Measurements from ENCODE around the gene OTOA. TPM values are rescaled to one million over a fixed set of nuclear protein-coding genes. Genes with fewer than 3 reads are reported as not detected.
"Not testable (repeated sequence)": the region's sequence is repeated elsewhere in the genome, so short reads cannot be mapped to it uniquely, and the experiment has no call there.

The OTOA gene
- total and polyA plus RNA-seq, 2 donors, result 0.05 to 0.42 TPM

GRCh38 chr16:21702276-21702675 lies 38.5 kb downstream of the OTOA start:
- Histone ChIP-seq H3K4me3 (ENCODE audit: low read depth, low read length) (no peak overlapping the region), H3K27ac (ENCODE audit: low read depth) (no peak overlapping the region), H3K4me1 (ENCODE audit: insufficient read depth) (no peaks in the 10 kb centered on the region), H3K36me3 (ENCODE audit: insufficient read depth) (no peaks in the 10 kb centered on the region)
- WGBS, result 77% methylated on average over 3 of the region's 3 CpGs
- DNase-seq (ENCODE audit: extremely low spot score), result no peak

- H3K27ac ChIP-seq (ENCODE audit: low read depth), result no peak overlapping the region
- WGBS, result 47% methylated on average over 2 of the region's 2 CpGs
- H3K36me3 ChIP-seq (ENCODE audit: insufficient read depth), result no peaks in the 10 kb centered on the region
- H3K4me1 ChIP-seq (ENCODE audit: insufficient read depth), result no peaks in the 10 kb centered on the region
- H3K4me3 ChIP-seq (ENCODE audit: low read depth, low read length), result no peak overlapping the region
- no peak for DNase-seq (ENCODE audit: extremely low spot score)
These were observed 39.4 kb downstream of the OTOA start for GRCh38 chr16:21703156-21703555.

GRCh38 chr16:21703589-21704174 lies 39.9 kb downstream of the OTOA start:
- 71% methylated on average over 5 of the region's 5 CpGs for WGBS

GRCh38 chr16:21704266-21704665 lies 40.5 kb downstream of the OTOA start:
- H3K4me1 ChIP-seq (ENCODE audit: insufficient read depth), result no peaks in the 10 kb centered on the region
- DNase-seq (ENCODE audit: extremely low spot score), result no peak
- WGBS, result 90% methylated on average over 5 of the region's 5 CpGs
- no peak overlapping the region for H3K4me3 ChIP-seq (ENCODE audit: low read depth, low read length)
- no peak overlapping the region for H3K27ac ChIP-seq (ENCODE audit: low read depth)
- no peaks in the 10 kb centered on the region for H3K36me3 ChIP-seq (ENCODE audit: insufficient read depth)

More at GRCh38 chr16:21703589-21704174, 39.9 kb downstream of the OTOA start:
- Histone ChIP-seq H3K4me3 (ENCODE audit: low read depth, low read length) (no peak overlapping the region), H3K4me1 (ENCODE audit: insufficient read depth) (no peaks in the 10 kb centered on the region), H3K27ac (ENCODE audit: low read depth) (no peak overlapping the region), H3K36me3 (ENCODE audit: insufficient read depth) (no peaks in the 10 kb centered on the region)
- no peak for DNase-seq (ENCODE audit: extremely low spot score)

GRCh38 chr16:21704733-21705132 lies 41.0 kb downstream of the OTOA start:
- Histone ChIP-seq H3K4me3 (ENCODE audit: low read depth, low read length) (no peak overlapping the region), H3K27ac (ENCODE audit: low read depth) (no peak overlapping the region), H3K36me3 (ENCODE audit: insufficient read depth) (no peaks in the 10 kb centered on the region), H3K4me1 (ENCODE audit: insufficient read depth) (no peaks in the 10 kb centered on the region)
- WGBS, result 79% methylated on average over 6 of the region's 6 CpGs
- DNase-seq (ENCODE audit: extremely low spot score), result no peak

GRCh38 chr16:21708533-21709115 lies 44.9 kb downstream of the OTOA start:
- WGBS, result 6% methylated on average over 10 of the region's 10 CpGs
- Histone ChIP-seq H3K36me3 (ENCODE audit: insufficient read depth) (no peaks in the 10 kb centered on the region), H3K27ac (ENCODE audit: low read depth) (no peak overlapping the region), H3K4me1 (ENCODE audit: insufficient read depth) (no peaks in the 10 kb centered on the region), H3K4me3 (ENCODE audit: low read depth, low read length) (no peak overlapping the region)
- peak; percentile 2 for DNase-seq (ENCODE audit: extremely low spot score)

- Histone ChIP-seq H3K27ac (ENCODE audit: low read depth) (no peak overlapping the region), H3K4me3 (ENCODE audit: low read depth, low read length) (no peak overlapping the region), H3K36me3 (ENCODE audit: insufficient read depth) (no peaks in the 10 kb centered on the region), H3K4me1 (ENCODE audit: insufficient read depth) (no peaks in the 10 kb centered on the region)
- 75% methylated on average over 4 of the region's 4 CpGs for WGBS
- no peak for DNase-seq (ENCODE audit: extremely low spot score)
These were observed 47.2 kb downstream of the OTOA start for GRCh38 chr16:21710938-21711337.

GRCh38 chr16:21713549-21714368 lies 50.0 kb downstream of the OTOA start:
- DNase-seq (ENCODE audit: extremely low spot score), result no peak
- WGBS, result 80% methylated on average over 5 of the region's 5 CpGs
- no peak overlapping the region for H3K4me3 ChIP-seq (ENCODE audit: low read depth, low read length)
- H3K27ac ChIP-seq (ENCODE audit: low read depth), result no peak overlapping the region
- no peaks in the 10 kb centered on the region for H3K36me3 ChIP-seq (ENCODE audit: insufficient read depth)
- no peaks in the 10 kb centered on the region for H3K4me1 ChIP-seq (ENCODE audit: insufficient read depth)

GRCh38 chr16:21714369-21714618 lies 50.5 kb downstream of the OTOA start:
- not testable (repeated sequence) for H3K4me3 ChIP-seq (ENCODE audit: low read depth, low read length); DNase-seq (ENCODE audit: extremely low spot score); H3K36me3 ChIP-seq (ENCODE audit: insufficient read depth); H3K27ac ChIP-seq (ENCODE audit: low read depth); H3K4me1 ChIP-seq (ENCODE audit: insufficient read depth)

GRCh38 chr16:21717608-21718007 lies 53.8 kb downstream of the OTOA start:
- H3K4me1 ChIP-seq (ENCODE audit: insufficient read depth), result no peaks in the 10 kb centered on the region
- H3K36me3 ChIP-seq (ENCODE audit: insufficient read depth), result no peaks in the 10 kb centered on the region
- 67% methylated on average over 10 of the region's 10 CpGs for WGBS
- H3K4me3 ChIP-seq (ENCODE audit: low read depth, low read length), result no peak overlapping the region
- no peak overlapping the region for H3K27ac ChIP-seq (ENCODE audit: low read depth)
- DNase-seq (ENCODE audit: extremely low spot score), result no peak

- Histone ChIP-seq H3K4me1 (ENCODE audit: insufficient read depth) (no peaks in the 10 kb centered on the region), H3K27ac (ENCODE audit: low read depth) (no peak overlapping the region), H3K4me3 (ENCODE audit: low read depth, low read length) (no peak overlapping the region), H3K36me3 (ENCODE audit: insufficient read depth) (no peaks in the 10 kb centered on the region)
- DNase-seq (ENCODE audit: extremely low spot score), result no peak
- 57% methylated on average over 6 of the region's 6 CpGs for WGBS
These were observed 55.5 kb downstream of the OTOA start for GRCh38 chr16:21719283-21719682.

- Histone ChIP-seq H3K4me1 (ENCODE audit: insufficient read depth) (no peaks in the 10 kb centered on the region), H3K36me3 (ENCODE audit: insufficient read depth) (no peaks in the 10 kb centered on the region), H3K27ac (ENCODE audit: low read depth) (no peak overlapping the region), H3K4me3 (ENCODE audit: low read depth, low read length) (no peak overlapping the region)
- 86% methylated on average over 2 of the region's 2 CpGs for WGBS
- DNase-seq (ENCODE audit: extremely low spot score), result no peak
These were observed 56.8 kb downstream of the OTOA start for GRCh38 chr16:21720533-21720932.

GRCh38 chr16:21722771-21723455 lies 59.1 kb downstream of the OTOA start:
- H3K4me1 ChIP-seq (ENCODE audit: insufficient read depth), result no peaks in the 10 kb centered on the region
- H3K4me3 ChIP-seq (ENCODE audit: low read depth, low read length), result no peak overlapping the region
- DNase-seq (ENCODE audit: extremely low spot score), result no peak
- no peak overlapping the region for H3K27ac ChIP-seq (ENCODE audit: low read depth)
- no peaks in the 10 kb centered on the region for H3K36me3 ChIP-seq (ENCODE audit: insufficient read depth)
- WGBS, result 65% methylated on average over 7 of the region's 7 CpGs

GRCh38 chr16:21723532-21723931 lies 59.8 kb downstream of the OTOA start:
- H3K4me1 ChIP-seq (ENCODE audit: insufficient read depth), result no peaks in the 10 kb centered on the region
- no peak for DNase-seq (ENCODE audit: extremely low spot score)
- H3K36me3 ChIP-seq (ENCODE audit: insufficient read depth), result no peaks in the 10 kb centered on the region
- H3K27ac ChIP-seq (ENCODE audit: low read depth), result no peak overlapping the region
- WGBS, result 72% methylated on average over 2 of the region's 2 CpGs
- H3K4me3 ChIP-seq (ENCODE audit: low read depth, low read length), result no peak overlapping the region

Data from urinary bladder (tissue), 4 donors.